Upper lobe of right lung (tissue), 1 donor: ENCODE data around the gene TTPAL. TPM values are rescaled to one million over a fixed set of nuclear protein-coding genes. Genes with fewer than 3 reads are reported as not detected.
"Not testable (repeated sequence)": the region's sequence is repeated elsewhere in the genome, so short reads cannot be mapped to it uniquely, and the experiment has no call there.

Experiments
- ATAC-seq: fragments of 200-7000 bp; cut with Tn5 transposase; one replicate; pipeline ENCODE4 v1.9.1; 2020; ENCODE audit warnings: mild to moderate bottlenecking, moderate library complexity
- DNase-seq: peaks from one replicate; pipeline ENCODE4 v3.0.0-alpha.2; 2020
- H3K27ac ChIP-seq: fragments of 200-600 bp; one replicate; pipeline ENCODE4 v1.8.0; 2022
- H3K27me3 ChIP-seq: fragments of 200-600 bp; one replicate; pipeline ENCODE4 v1.8.0; 2022; ENCODE audit warnings: mild to moderate bottlenecking
- H3K36me3 ChIP-seq: fragments of 200-600 bp; one replicate; pipeline ENCODE4 v1.8.0; 2022
- H3K4me1 ChIP-seq: fragments of 200-600 bp; one replicate; pipeline ENCODE4 v1.8.0; 2022
- H3K4me3 ChIP-seq: fragments of 200-600 bp; one replicate; pipeline ENCODE4 v1.8.0; 2022; ENCODE audit warnings: mild to moderate bottlenecking
- H3K9me3 ChIP-seq: fragments of 200-600 bp; one replicate; pipeline ENCODE4 v1.8.0; 2022
- intact Hi-C: fragments of 100-400 bp; cut with DNase I; formaldehyde crosslinking; loops from one replicate; pipeline ENCODE4 v1.11.0; 2022
- total RNA-seq: library from RNA; stranded (reverse); fragmentation: NEBNext Ultra II Directional; extraction: Animal tissue kit (Norgen Biotek cat#: 25700); gene quantifications from one replicate; pipeline ENCODE4 v1.2.1, GENCODE V29; 2021
- TF ChIP-seq, protein P1 (sequence below): fragments of 200-600 bp; IDR thresholded peaks from one replicate; pipeline ENCODE4 v1.8.0; 2022; ENCODE audit warnings: antibody characterized with exemption
- donor health status: DM: no; HTN: yes; CAD: no; lungs with severe emphysema.

TTPAL gene
- total RNA-seq, 1 donor from 2014 or later: 8.0 TPM

GRCh38 chr20:44467289-44467883, 8.3 kb upstream of the TTPAL start:
- Histone ChIP-seq H3K4me3 (no peak overlapping the region), H3K27ac (no peak overlapping the region), H3K4me1 (no peaks in the 10 kb centered on the region), H3K9me3 (no peaks in the 10 kb centered on the region), H3K36me3 (no peaks in the 10 kb centered on the region), H3K27me3 (no peaks in the 10 kb centered on the region)
- TF ChIP-seq, protein P1, sequence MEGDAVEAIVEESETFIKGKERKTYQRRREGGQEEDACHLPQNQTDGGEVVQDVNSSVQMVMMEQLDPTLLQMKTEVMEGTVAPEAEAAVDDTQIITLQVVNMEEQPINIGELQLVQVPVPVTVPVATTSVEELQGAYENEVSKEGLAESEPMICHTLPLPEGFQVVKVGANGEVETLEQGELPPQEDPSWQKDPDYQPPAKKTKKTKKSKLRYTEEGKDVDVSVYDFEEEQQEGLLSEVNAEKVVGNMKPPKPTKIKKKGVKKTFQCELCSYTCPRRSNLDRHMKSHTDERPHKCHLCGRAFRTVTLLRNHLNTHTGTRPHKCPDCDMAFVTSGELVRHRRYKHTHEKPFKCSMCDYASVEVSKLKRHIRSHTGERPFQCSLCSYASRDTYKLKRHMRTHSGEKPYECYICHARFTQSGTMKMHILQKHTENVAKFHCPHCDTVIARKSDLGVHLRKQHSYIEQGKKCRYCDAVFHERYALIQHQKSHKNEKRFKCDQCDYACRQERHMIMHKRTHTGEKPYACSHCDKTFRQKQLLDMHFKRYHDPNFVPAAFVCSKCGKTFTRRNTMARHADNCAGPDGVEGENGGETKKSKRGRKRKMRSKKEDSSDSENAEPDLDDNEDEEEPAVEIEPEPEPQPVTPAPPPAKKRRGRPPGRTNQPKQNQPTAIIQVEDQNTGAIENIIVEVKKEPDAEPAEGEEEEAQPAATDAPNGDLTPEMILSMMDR: no peak
- DNase-seq: no peak
- ATAC-seq: peak; percentile 46
- intact Hi-C loops: loop anchor here (10.0 kb wide), 1 partner anchor 73 kb away; no protein-coding TSS in a partner anchor

DNA sequence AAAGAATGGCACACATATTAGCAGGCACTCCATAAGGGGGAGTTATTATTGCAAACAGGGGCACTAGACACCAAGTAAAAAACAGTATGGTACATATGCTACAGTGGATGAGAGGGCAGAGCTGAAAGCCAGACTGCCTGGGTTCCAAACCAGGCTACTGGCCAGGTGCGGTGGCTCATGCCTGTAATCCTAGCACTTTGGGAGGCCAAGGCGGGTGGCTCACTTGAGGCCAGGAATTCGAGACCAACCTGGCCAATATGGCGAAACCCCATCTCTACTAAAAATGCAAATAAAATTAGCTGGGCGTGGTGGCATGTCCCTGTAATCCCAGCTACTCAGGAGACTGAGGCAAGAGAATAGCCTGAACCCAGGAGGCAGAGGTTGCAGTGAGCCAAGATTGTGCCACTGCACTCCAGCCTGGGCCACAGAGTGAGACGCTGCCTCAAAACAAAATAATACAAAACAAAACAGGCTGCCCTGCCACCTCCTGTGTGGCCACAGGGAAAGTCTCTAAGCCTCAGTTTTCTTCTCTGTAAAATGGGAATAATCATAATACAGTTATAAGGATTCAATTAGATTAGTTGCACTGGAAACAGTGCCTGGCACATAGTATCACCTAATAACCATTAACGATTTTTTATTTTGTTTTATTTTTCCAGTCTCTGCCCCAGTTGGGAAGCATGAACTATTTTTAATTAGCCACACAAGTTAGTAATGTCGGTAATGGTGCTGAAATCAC, 7.5 kb upstream of the TTPAL start:
- H3K27ac ChIP-seq: no peak overlapping the region
- no peaks in the 10 kb centered on the region for H3K4me1 ChIP-seq
- DNase-seq (no peak), ATAC-seq (no peak)
- intact Hi-C loops: loop anchor here (10.0 kb wide), 1 partner anchor 73 kb away; no protein-coding TSS in a partner anchor
- H3K36me3 ChIP-seq: no peaks in the 10 kb centered on the region
- no peaks in the 10 kb centered on the region for H3K9me3 ChIP-seq
- no peaks in the 10 kb centered on the region for H3K27me3 ChIP-seq
- TF ChIP-seq, protein P1: no peak
- H3K4me3 ChIP-seq: no peak overlapping the region

DNA sequence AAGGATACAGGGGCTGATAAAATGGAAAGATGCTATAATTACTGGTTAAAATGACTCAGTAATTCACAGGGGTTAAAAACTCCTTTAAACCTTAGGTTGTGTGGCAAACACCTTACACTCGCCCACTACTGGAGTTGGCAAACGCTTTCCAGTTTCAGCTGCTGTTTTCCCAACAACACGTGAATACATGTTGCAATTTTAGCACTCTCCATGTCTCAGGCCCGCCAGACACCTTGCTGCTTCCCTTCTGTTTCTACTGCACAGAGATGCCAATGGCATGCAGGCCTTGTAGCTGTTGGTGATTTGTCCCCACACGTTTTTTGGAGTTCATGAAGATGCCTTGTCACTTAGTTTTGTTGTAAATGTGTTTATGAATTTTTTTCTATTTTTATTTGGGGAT, 5.3 kb upstream of the TTPAL start:
- H3K36me3 ChIP-seq: no peaks in the 10 kb centered on the region
- H3K4me3 ChIP-seq: no peak overlapping the region
- TF ChIP-seq, protein P1: no peak
- intact Hi-C loops: no loop called here
- no peaks in the 10 kb centered on the region for H3K27me3 ChIP-seq
- peaks cover 2% of the 10 kb centered on the region for H3K4me1 ChIP-seq
- no peak for DNase-seq
- H3K9me3 ChIP-seq: no peaks in the 10 kb centered on the region
- H3K27ac ChIP-seq: no peak overlapping the region
- ATAC-seq: no peak

DNA sequence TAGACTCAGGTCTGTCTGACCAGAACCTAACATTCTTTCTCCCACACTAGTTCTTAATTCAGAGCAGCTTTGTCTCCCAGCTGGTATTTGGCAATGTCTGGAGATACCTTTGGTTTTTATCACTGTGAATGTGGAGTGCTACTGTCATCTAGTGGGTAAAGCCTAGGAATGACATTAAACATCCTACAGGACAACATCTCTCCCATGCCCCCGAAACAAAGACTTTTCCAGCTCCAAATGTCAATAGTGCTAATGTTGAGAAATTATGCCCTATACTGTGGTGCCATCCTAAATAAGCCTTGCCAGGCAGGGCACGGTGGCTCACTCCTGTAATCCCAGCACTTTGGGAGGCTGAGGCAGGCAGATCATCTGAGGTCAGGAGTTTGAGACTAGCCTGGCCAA, 4.2 kb upstream of the TTPAL start:
- TF ChIP-seq, protein P1: peak; percentile 19
- Histone ChIP-seq H3K9me3 (no peaks in the 10 kb centered on the region), H3K4me3 (no peak overlapping the region), H3K4me1 (peaks cover 5% of the 10 kb centered on the region), H3K27me3 (no peaks in the 10 kb centered on the region), H3K36me3 (no peaks in the 10 kb centered on the region), H3K27ac (no peak overlapping the region)
- intact Hi-C loops: no loop called here
- ATAC-seq: no peak
- DNase-seq: no peak

- intact Hi-C loops, H3K36me3 ChIP-seq: not testable (repeated sequence)
Observed at GRCh38 chr20:44472283-44472682, 3.4 kb upstream of the TTPAL start.

GRCh38 chr20:44475372-44475693, 341 bp upstream of the TTPAL start:
- Histone ChIP-seq H3K4me3 (peak overlapping the region; percentile 78), H3K9me3 (no peaks in the 10 kb centered on the region), H3K36me3 (peaks cover 5% of the 10 kb centered on the region), H3K4me1 (peaks cover 10% of the 10 kb centered on the region), H3K27ac (peak overlapping the region; percentile 94), H3K27me3 (no peaks in the 10 kb centered on the region)
- ATAC-seq (no peak), DNase-seq (no peak)
- TF ChIP-seq, protein P1: no peak
- intact Hi-C loops: no loop called here

More at GRCh38 chr20:44472283-44472682, 3.4 kb upstream of the TTPAL start:
- H3K27ac ChIP-seq, H3K4me3 ChIP-seq, H3K9me3 ChIP-seq, ATAC-seq, H3K4me1 ChIP-seq, H3K27me3 ChIP-seq, DNase-seq: not testable (repeated sequence)
